Measurements from ENCODE around the gene TOM1.
A peak's percentile ranks its signal among the peaks of the same experiment; 100 is the strongest.

TOM1 gene

GRCh38 chr22:35346596-35347220 is 47.0 kb downstream of the TOM1 start:
- DNase-seq (ENCODE audit: low spot score): no peak

GRCh38 chr22:35347462-35347861 is 47.8 kb downstream of the TOM1 start:
- no peak for DNase-seq (ENCODE audit: low spot score)

- DNase-seq (ENCODE audit: low spot score): no peak
These were observed 48.4 kb downstream of the TOM1 start for GRCh38 chr22:35348026-35348590.

GRCh38 chr22:35348703-35349102 is 49.0 kb downstream of the TOM1 start:
- no peak for DNase-seq (ENCODE audit: low spot score)

- no peak for DNase-seq (ENCODE audit: low spot score)
These were observed 49.6 kb downstream of the TOM1 start for GRCh38 chr22:35349368-35349703.

- no peak for DNase-seq (ENCODE audit: low spot score)
These were observed 50.2 kb downstream of the TOM1 start for GRCh38 chr22:35349704-35350538.

GRCh38 chr22:35350539-35351503 is 51.1 kb downstream of the TOM1 start:
- peak; percentile 97 for DNase-seq (ENCODE audit: low spot score)

- DNase-seq (ENCODE audit: low spot score): no peak
These were observed 52.8 kb downstream of the TOM1 start for GRCh38 chr22:35352214-35353111.

- DNase-seq (ENCODE audit: low spot score): no peak
These were observed 53.6 kb downstream of the TOM1 start for GRCh38 chr22:35353318-35353717.

GRCh38 chr22:35354068-35354467 is 54.4 kb downstream of the TOM1 start:
- DNase-seq (ENCODE audit: low spot score): no peak

GRCh38 chr22:35357883-35358621 is 58.4 kb downstream of the TOM1 start:
- no peak for DNase-seq (ENCODE audit: low spot score)

GRCh38 chr22:35359380-35360065 is 59.8 kb downstream of the TOM1 start:
- no peak for DNase-seq (ENCODE audit: low spot score)

- DNase-seq (ENCODE audit: low spot score): no peak
These were observed 61.4 kb downstream of the TOM1 start for GRCh38 chr22:35361001-35361558.

GRCh38 chr22:35363566-35364086 is 63.9 kb downstream of the TOM1 start:
- DNase-seq (ENCODE audit: low spot score): no peak

- peak; percentile 48 for DNase-seq (ENCODE audit: low spot score)
These were observed 64.5 kb downstream of the TOM1 start for GRCh38 chr22:35364230-35364629.

- no peak for DNase-seq (ENCODE audit: low spot score)
These were observed 67.7 kb downstream of the TOM1 start for GRCh38 chr22:35367331-35367886.

GRCh38 chr22:35368386-35368785 is 68.7 kb downstream of the TOM1 start:
- DNase-seq (ENCODE audit: low spot score): no peak

- no peak for DNase-seq (ENCODE audit: low spot score)
These were observed 70.3 kb downstream of the TOM1 start for GRCh38 chr22:35369996-35370395.

GRCh38 chr22:35373781-35374180 is 74.1 kb downstream of the TOM1 start:
- no peak for DNase-seq (ENCODE audit: low spot score)
